MM.1S (cell line): ENCODE data around the gene PRKCE.

Experiments used
- CTCF ChIP-seq: fragments of 300-600 bp; sonication (generic); IDR thresholded peaks from 2 replicates; pipeline ENCODE4 v1.5.1; 2016; ENCODE audit warnings: antibody characterized with exemption, low read length, mixed read lengths
- EZH2 ChIP-seq: fragments of 300-600 bp; sonication (generic); optimal IDR thresholded peaks from 2 replicates; pipeline ENCODE3; 2017; ENCODE audit warnings: low read depth, mild to moderate bottlenecking, antibody characterized with exemption, low read length, mixed read lengths
- EZH2phosphoT487 ChIP-seq: fragments of 300-600 bp; sonication (generic); IDR thresholded peaks from 2 replicates; pipeline ENCODE4 v1.6.1; 2018; ENCODE audit warnings: antibody characterized with exemption, low read length

- TF ChIP-seq CTCF (no peak), EZH2 (no peak), EZH2phosphoT487 (no peak)
Observed at GRCh38 chr2:46098621-46099062, 447.2 kb downstream of the PRKCE start.
